HEK293 (cell line): ENCODE results near the gene SLC41A1.

ENCODE experiments used
- CTCF ChIA-PET: fragments of 350-600 bp; formaldehyde crosslinking; extraction: SDS; loops from one replicate; lab custom pipeline; 2021; ENCODE audit warnings: antibody characterized with exemption; lab: Yijun Ruan, JAX
- POLR2A ChIA-PET: fragments of 300-600 bp; formaldehyde crosslinking; extraction: SDS; loops from one replicate; lab custom pipeline; 2020; ENCODE audit warnings: antibody characterized with exemption, inconsistent platforms; lab: Yijun Ruan, JAX
- H3K27ac ChIP-seq: fragments of 200-500 bp; sonication (Bioruptor generic); 2 replicates; pipeline ENCODE4 v1.5.1; 2014; ENCODE audit warnings: low read depth, low read length, control low read depth, inconsistent platforms; ENCODE audit errors: extremely low read depth
- H3K36me3 ChIP-seq, 2 experiments: fragments of 200-500 bp in 1 of 2; sonication (Bioruptor generic) in 1 of 2; 1 replicate in 1 of 2; 2 replicates in 1 of 2; pipeline ENCODE4 v1.5.1; 2014 to 2017; ENCODE audit warnings: inconsistent platforms in 2 of 2, low read length in 2 of 2; ENCODE audit not compliant: control insufficient read depth in 2 of 2, insufficient read depth in 1 of 2
- H3K4me1 ChIP-seq: fragments of 200-500 bp; sonication (Bioruptor generic); 2 replicates; pipeline ENCODE4 v1.5.1; 2014; ENCODE audit warnings: mild to moderate bottlenecking, low read length, inconsistent platforms; ENCODE audit not compliant: control insufficient read depth, insufficient read depth
- H3K4me3 ChIP-seq: 2 replicates; pipeline ENCODE4 v1.5.1; 2011; ENCODE audit warnings: low read depth, mild to moderate bottlenecking, control low read depth, low read length, moderate library complexity
- H3K9me3 ChIP-seq: fragments of 200-500 bp; sonication (Bioruptor generic); 2 replicates; pipeline ENCODE4 v1.5.1; 2014; ENCODE audit warnings: low read depth, low read length, inconsistent platforms; ENCODE audit not compliant: control insufficient read depth, insufficient read depth
- KLF7 ChIP-seq: fragments of 450-650 bp; formaldehyde crosslinking; IDR thresholded peaks from 2 replicates; pipeline ENCODE4 v1.5.1; 2016; ENCODE audit warnings: missing biosample characterization, missing genetic modification characterization, borderline replicate concordance
- REPIN1 ChIP-seq: fragments of 450-650 bp; formaldehyde crosslinking; IDR thresholded peaks from 2 replicates; pipeline ENCODE4 v1.5.1; 2017; ENCODE audit warnings: missing biosample characterization, missing genetic modification characterization, low read depth
- SCRT1 ChIP-seq: fragments of 450-650 bp; formaldehyde crosslinking; IDR thresholded peaks from 2 replicates; pipeline ENCODE4 v1.5.1; 2016; ENCODE audit warnings: missing biosample characterization, missing genetic modification characterization, borderline replicate concordance
- SP2 ChIP-seq: fragments of 450-650 bp; formaldehyde crosslinking; IDR thresholded peaks from 2 replicates; pipeline ENCODE4 v1.5.1; 2016; ENCODE audit warnings: missing biosample characterization, missing genetic modification characterization
- WT1 ChIP-seq: fragments of 450-650 bp; formaldehyde crosslinking; IDR thresholded peaks from 2 replicates; pipeline ENCODE4 v1.5.1; 2016; ENCODE audit warnings: missing biosample characterization, missing genetic modification characterization
- YY2 ChIP-seq: fragments of 450-650 bp; formaldehyde crosslinking; IDR thresholded peaks from 2 replicates; pipeline ENCODE4 v1.5.1; 2016; ENCODE audit warnings: missing biosample characterization, missing genetic modification characterization
- ZBTB48 ChIP-seq: fragments of 450-650 bp; formaldehyde crosslinking; IDR thresholded peaks from 2 replicates; pipeline ENCODE4 v1.5.1; 2016; ENCODE audit warnings: missing biosample characterization, missing genetic modification characterization
- ZNF112 ChIP-seq: fragments of 450-650 bp; formaldehyde crosslinking; IDR thresholded peaks from 2 replicates; pipeline ENCODE4 v1.5.0; 2017; ENCODE audit warnings: missing biosample characterization, missing genetic modification characterization
- ZNF121 ChIP-seq: fragments of 450-650 bp; formaldehyde crosslinking; IDR thresholded peaks from 2 replicates; pipeline ENCODE4 v1.5.1; 2016; ENCODE audit warnings: missing biosample characterization, missing genetic modification characterization
- ZNF157 ChIP-seq: fragments of 450-650 bp; formaldehyde crosslinking; IDR thresholded peaks from 2 replicates; pipeline ENCODE4 v1.5.1; 2016; ENCODE audit warnings: missing biosample characterization, missing genetic modification characterization
- ZNF211 ChIP-seq: fragments of 450-650 bp; formaldehyde crosslinking; IDR thresholded peaks from 2 replicates; pipeline ENCODE4 v1.5.1; 2016; ENCODE audit warnings: low read depth, missing biosample characterization, missing genetic modification characterization
- ZNF571 ChIP-seq: fragments of 450-650 bp; formaldehyde crosslinking; IDR thresholded peaks from 2 replicates; pipeline ENCODE4 v1.5.0; 2017; ENCODE audit warnings: missing biosample characterization, missing genetic modification characterization
- ZNF585B ChIP-seq: fragments of 450-650 bp; formaldehyde crosslinking; IDR thresholded peaks from 2 replicates; pipeline ENCODE4 v1.5.1; 2016; ENCODE audit warnings: missing biosample characterization, missing genetic modification characterization
- ZNF639 ChIP-seq: fragments of 450-650 bp; formaldehyde crosslinking; IDR thresholded peaks from 2 replicates; pipeline ENCODE4 v1.5.1; 2016; ENCODE audit warnings: missing biosample characterization, missing genetic modification characterization
- ZNF701 ChIP-seq: fragments of 450-650 bp; formaldehyde crosslinking; IDR thresholded peaks from 2 replicates; pipeline ENCODE4 v1.5.1; 2016; ENCODE audit warnings: missing biosample characterization, missing genetic modification characterization
- ZNF747 ChIP-seq: fragments of 450-650 bp; formaldehyde crosslinking; IDR thresholded peaks from 2 replicates; pipeline ENCODE4 v1.5.1; 2016; ENCODE audit warnings: missing biosample characterization, missing genetic modification characterization
- ZNF776 ChIP-seq: fragments of 450-650 bp; formaldehyde crosslinking; IDR thresholded peaks from 2 replicates; pipeline ENCODE4 v1.5.0; 2017; ENCODE audit warnings: missing biosample characterization, missing genetic modification characterization, borderline replicate concordance
- TF ChIP-seq, protein P1 (sequence below): fragments of 450-650 bp; formaldehyde crosslinking; IDR thresholded peaks from 2 replicates; pipeline ENCODE4 v1.5.1; 2017; ENCODE audit warnings: missing biosample characterization, mild to moderate bottlenecking, missing genetic modification characterization, moderate library complexity
- TF ChIP-seq, protein P2 (sequence below): fragments of 450-650 bp; formaldehyde crosslinking; conservative IDR thresholded peaks from 2 replicates; pipeline ENCODE4 v1.5.1; 2016; ENCODE audit warnings: low read depth, missing biosample characterization, missing genetic modification characterization

SLC41A1 gene

DNA sequence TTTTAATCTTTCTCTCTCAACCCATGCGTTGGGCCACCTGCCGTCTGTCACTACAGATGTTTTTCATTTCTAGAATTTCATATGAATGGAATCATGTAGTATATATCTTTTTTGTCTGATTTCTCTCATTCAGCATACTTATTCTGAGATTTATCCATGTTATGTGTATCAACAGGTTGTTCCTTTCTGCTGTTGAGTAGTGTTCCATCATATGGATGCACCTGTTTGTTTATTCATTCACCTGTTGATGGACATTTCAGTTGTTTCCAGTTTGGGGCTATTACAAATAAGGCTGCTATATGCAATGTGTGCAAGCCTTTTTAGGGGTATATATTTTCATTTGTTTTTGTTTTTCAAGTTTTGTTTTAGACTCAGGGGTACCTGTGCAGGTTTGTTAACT is 9.4 kb upstream of the SLC41A1 start (continued):
- TF ChIP-seq ZNF211 (tag by site-specific recombination) (no peak), ZNF112 (no peak), ZNF776 (tag by site-specific recombination) (no peak), YY2 (tag by site-specific recombination) (no peak), ZNF121 (no peak)
- TF ChIP-seq, protein P1, sequence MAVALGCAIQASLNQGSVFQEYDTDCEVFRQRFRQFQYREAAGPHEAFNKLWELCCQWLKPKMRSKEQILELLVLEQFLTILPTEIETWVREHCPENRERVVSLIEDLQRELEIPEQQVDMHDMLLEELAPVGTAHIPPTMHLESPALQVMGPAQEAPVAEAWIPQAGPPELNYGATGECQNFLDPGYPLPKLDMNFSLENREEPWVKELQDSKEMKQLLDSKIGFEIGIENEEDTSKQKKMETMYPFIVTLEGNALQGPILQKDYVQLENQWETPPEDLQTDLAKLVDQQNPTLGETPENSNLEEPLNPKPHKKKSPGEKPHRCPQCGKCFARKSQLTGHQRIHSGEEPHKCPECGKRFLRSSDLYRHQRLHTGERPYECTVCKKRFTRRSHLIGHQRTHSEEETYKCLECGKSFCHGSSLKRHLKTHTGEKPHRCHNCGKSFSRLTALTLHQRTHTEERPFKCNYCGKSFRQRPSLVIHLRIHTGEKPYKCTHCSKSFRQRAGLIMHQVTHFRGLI (tag by site-specific recombination): no peak
- TF ChIP-seq, all 188 proteins: peak for 3

DNA sequence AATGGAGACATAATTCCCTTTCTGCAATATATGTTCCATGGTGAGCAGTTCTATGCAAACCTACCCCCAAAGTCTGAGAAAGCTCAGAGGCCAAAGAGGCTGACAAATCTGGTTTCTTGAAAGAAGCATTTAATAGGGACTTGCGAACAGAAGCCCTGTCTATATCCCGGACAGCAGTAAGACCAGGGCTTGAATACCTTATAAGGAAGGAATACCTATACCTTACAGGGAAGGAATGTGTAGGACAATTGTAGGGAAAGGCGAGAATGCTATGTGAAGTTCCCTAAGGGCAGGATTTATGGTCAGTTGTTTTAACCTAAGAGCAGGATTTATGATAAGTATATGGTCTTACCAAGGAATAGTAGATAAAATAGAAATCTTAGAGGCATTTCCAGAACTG is 5.0 kb upstream of the SLC41A1 start:
- Histone ChIP-seq H3K36me3 (no peaks in the 10 kb centered on the region), H3K4me3 (no peak overlapping the region), H3K27ac (no peak overlapping the region), H3K4me1 (no peaks in the 10 kb centered on the region), H3K9me3 (no peaks in the 10 kb centered on the region)
- TF ChIP-seq KLF7 (tag by site-specific recombination) (no peak), ZNF639 (tag by site-specific recombination) (no peak), SCRT1 (tag by site-specific recombination) (no peak), ZNF747 (tag by site-specific recombination) (no peak), ZNF571 (tag by site-specific recombination) (no peak), REPIN1 (tag by site-specific recombination) (no peak), ZNF157 (tag by site-specific recombination) (no peak), WT1 (no peak), ZNF701 (tag by site-specific recombination) (no peak), SP2 (tag by site-specific recombination) (no peak), ZNF112 (no peak), ZBTB48 (no peak), ZNF585B (tag by site-specific recombination) (no peak)
- TF ChIP-seq, protein P2, sequence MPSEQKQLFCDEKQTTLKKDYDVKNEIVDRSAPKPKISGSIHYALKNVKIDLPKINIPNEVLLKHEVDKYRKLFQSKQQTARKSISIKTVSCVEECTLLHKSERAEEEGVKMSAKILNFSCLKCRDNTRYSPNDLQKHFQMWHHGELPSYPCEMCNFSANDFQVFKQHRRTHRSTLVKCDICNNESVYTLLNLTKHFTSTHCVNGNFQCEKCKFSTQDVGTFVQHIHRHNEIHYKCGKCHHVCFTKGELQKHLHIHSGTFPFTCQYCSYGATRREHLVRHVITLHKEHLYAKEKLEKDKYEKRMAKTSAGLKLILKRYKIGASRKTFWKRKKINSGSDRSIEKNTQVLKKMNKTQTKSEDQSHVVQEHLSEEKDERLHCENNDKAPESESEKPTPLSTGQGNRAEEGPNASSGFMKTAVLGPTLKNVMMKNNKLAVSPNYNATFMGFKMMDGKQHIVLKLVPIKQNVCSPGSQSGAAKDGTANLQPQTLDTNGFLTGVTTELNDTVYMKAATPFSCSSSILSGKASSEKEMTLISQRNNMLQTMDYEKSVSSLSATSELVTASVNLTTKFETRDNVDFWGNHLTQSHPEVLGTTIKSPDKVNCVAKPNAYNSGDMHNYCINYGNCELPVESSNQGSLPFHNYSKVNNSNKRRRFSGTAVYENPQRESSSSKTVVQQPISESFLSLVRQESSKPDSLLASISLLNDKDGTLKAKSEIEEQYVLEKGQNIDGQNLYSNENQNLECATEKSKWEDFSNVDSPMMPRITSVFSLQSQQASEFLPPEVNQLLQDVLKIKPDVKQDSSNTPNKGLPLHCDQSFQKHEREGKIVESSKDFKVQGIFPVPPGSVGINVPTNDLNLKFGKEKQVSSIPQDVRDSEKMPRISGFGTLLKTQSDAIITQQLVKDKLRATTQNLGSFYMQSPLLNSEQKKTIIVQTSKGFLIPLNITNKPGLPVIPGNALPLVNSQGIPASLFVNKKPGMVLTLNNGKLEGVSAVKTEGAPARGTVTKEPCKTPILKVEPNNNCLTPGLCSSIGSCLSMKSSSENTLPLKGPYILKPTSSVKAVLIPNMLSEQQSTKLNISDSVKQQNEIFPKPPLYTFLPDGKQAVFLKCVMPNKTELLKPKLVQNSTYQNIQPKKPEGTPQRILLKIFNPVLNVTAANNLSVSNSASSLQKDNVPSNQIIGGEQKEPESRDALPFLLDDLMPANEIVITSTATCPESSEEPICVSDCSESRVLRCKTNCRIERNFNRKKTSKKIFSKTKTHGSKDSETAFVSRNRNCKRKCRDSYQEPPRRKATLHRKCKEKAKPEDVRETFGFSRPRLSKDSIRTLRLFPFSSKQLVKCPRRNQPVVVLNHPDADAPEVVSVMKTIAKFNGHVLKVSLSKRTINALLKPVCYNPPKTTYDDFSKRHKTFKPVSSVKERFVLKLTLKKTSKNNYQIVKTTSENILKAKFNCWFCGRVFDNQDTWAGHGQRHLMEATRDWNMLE (tag by site-specific recombination): no peak
- ChIA-PET CTCF (interaction anchor here (1.1 kb wide), 1 partner anchor 26 kb away, joined by 3 read pairs; no protein-coding TSS in a partner anchor), POLR2A (no interaction called here)
